HG03025 (cell line): ENCODE results near the gene KIF18B.

Experiments used
- ATAC-seq: cut with Tn5 transposase; IDR thresholded peaks from one replicate; pipeline ENCODE4 v1.9.1; 2021; ENCODE audit warnings: mild to moderate bottlenecking, moderate library complexity; ENCODE audit not compliant: unreplicated experiment, low FRiP score

KIF18B gene

GRCh38 chr17:44907729-44908470 lies 39.7 kb downstream of the KIF18B start:
- no peak for ATAC-seq

GRCh38 chr17:44906763-44907728 lies 40.5 kb downstream of the KIF18B start:
- no peak for ATAC-seq

- no peak for ATAC-seq
Measured at GRCh38 chr17:44906010-44906646, 41.4 kb downstream of the KIF18B start.

GRCh38 chr17:44905006-44906000 lies 42.3 kb downstream of the KIF18B start:
- no peak for ATAC-seq

GRCh38 chr17:44904001-44904984 lies 43.3 kb downstream of the KIF18B start:
- ATAC-seq: no peak

GRCh38 chr17:44903012-44903685 lies 44.4 kb downstream of the KIF18B start:
- ATAC-seq: no peak

GRCh38 chr17:44902135-44902760 lies 45.3 kb downstream of the KIF18B start:
- no peak for ATAC-seq

GRCh38 chr17:44901411-44901921 lies 46.1 kb downstream of the KIF18B start:
- ATAC-seq: no peak

GRCh38 chr17:44900894-44901293 lies 46.7 kb downstream of the KIF18B start:
- ATAC-seq: no peak

- peak; percentile 64 for ATAC-seq
Measured at GRCh38 chr17:44899074-44899782, 48.3 kb downstream of the KIF18B start, which contains the start of gene EFTUD2. EFTUD2 (minus strand) TSS chr17:44899445; CDS start chr17:44894521, 4,924 bp downstream.

GRCh38 chr17:44898768-44899073 lies 48.9 kb downstream of the KIF18B start:
- ATAC-seq: no peak

- no peak for ATAC-seq
Measured at GRCh38 chr17:44894642-44895041, 52.9 kb downstream of the KIF18B start.

- ATAC-seq: no peak
Measured at GRCh38 chr17:44892250-44892649, 55.3 kb downstream of the KIF18B start.

- ATAC-seq: no peak
Measured at GRCh38 chr17:44889003-44889402, 58.6 kb downstream of the KIF18B start.

- no peak for ATAC-seq
Measured at GRCh38 chr17:44887971-44888954, 59.3 kb downstream of the KIF18B start.

- no peak for ATAC-seq
Measured at GRCh38 chr17:44887016-44887415, 60.6 kb downstream of the KIF18B start.
